HepG2 (cell line): ENCODE measurements around the gene PPIL6. TPM values are rescaled to one million over a fixed set of nuclear protein-coding genes. Genes with fewer than 3 reads are reported as not detected.

Experiments used
- ATAC-seq: fragments of 200-7000 bp; cut with Tn5 transposase; 3 replicates; pipeline ENCODE4 v1.9.1; 2020; ENCODE audit warnings: mild to moderate bottlenecking, moderate library complexity
- BruUV-seq: library from RNA; stranded (reverse); fragments of 400-500 nt; replicated peaks from 2 replicates; lab custom pipeline; 2021; lab: Mats Ljungman, UMichigan
- CTCF ChIA-PET: fragments of 300-600 bp; formaldehyde crosslinking; extraction: SDS; loops from one replicate; lab custom pipeline; 2021; ENCODE audit warnings: low total read pairs, inconsistent platforms, low intra/inter-chr PET ratio; lab: Yijun Ruan, JAX
- POLR2A ChIA-PET: fragments of 350-600 bp; sonication (Branson Sonifier 250); formaldehyde crosslinking; loops from one replicate; lab custom pipeline; 2020; ENCODE audit warnings: antibody characterized with exemption, inconsistent platforms; lab: Yijun Ruan, JAX
- DNase-seq: peaks from one replicate; pipeline ENCODE4 v3.0.0-alpha.2; 2015; ENCODE audit warnings: low spot score
- FAIRE-seq: peaks from 3 replicates; lab custom pipeline; 2011; peaks lifted over from hg19 to GRCh38; lab: Jason Lieb, UNC
- H2AFZ ChIP-seq: one replicate; pipeline ENCODE4 v1.6.1; 2011; ENCODE audit warnings: low read length, inconsistent platforms
- H3K27ac ChIP-seq: fragments of 300-600 bp; 3 replicates; pipeline ENCODE4 v1.8.0; 2011; ENCODE audit warnings: mixed run types, mild to moderate bottlenecking, mixed read lengths, low read length, inconsistent platforms; ENCODE audit not compliant: insufficient read depth; ENCODE audit errors: extremely low read length
- H3K27me3 ChIP-seq, 2 experiments: fragments of 200-600 bp in 1 of 2; 2 replicates in 1 of 2; 3 replicates in 1 of 2; pipeline versions ENCODE4 v1.6.0 to v1.8.0; 2011; ENCODE audit warnings: low read length in 2 of 2, mild to moderate bottlenecking in 2 of 2, moderate library complexity in 2 of 2, inconsistent platforms in 1 of 2; ENCODE audit not compliant: insufficient read depth in 2 of 2, control insufficient read depth in 1 of 2
- H3K36me3 ChIP-seq, 2 experiments: fragments of 200-600 bp in 1 of 2; replicated peaks in 1 of 2; 2 replicates in 1 of 2; 3 replicates in 1 of 2; pipeline versions ENCODE4 v1.5.1 to v1.8.0; 2011; ENCODE audit warnings: low read length in 2 of 2, inconsistent platforms in 1 of 2; ENCODE audit not compliant: insufficient read depth in 2 of 2, control insufficient read depth in 1 of 2
- H3K4me1 ChIP-seq: 2 replicates; pipeline ENCODE4 v1.5.1; 2012; ENCODE audit warnings: low read length, inconsistent platforms; ENCODE audit not compliant: insufficient read depth
- H3K4me2 ChIP-seq: 2 replicates; pipeline ENCODE4 v1.6.0; 2011; ENCODE audit warnings: low read depth, low read length, inconsistent platforms
- H3K4me3 ChIP-seq, 3 experiments: fragments of 200-600 bp in 1 of 3; sonication (generic), shearing (Covaris generic) in 1 of 3; replicated peaks in 1 of 3; 2 replicates each; pipeline ENCODE4 v1.5.1; 2011 to 2016; ENCODE audit warnings: low read length in 3 of 3, inconsistent platforms in 2 of 3, low read depth in 2 of 3, mild to moderate bottlenecking in 2 of 3, control low read depth in 1 of 3, mixed read lengths in 1 of 3; ENCODE audit not compliant: insufficient read depth in 1 of 3
- H3K79me2 ChIP-seq: one replicate; pipeline ENCODE4 v1.6.1; 2011; ENCODE audit warnings: low read length, inconsistent platforms; ENCODE audit not compliant: insufficient read depth
- H3K9ac ChIP-seq: 2 replicates; pipeline ENCODE4 v1.6.0; 2011; ENCODE audit warnings: mild to moderate bottlenecking, low read depth, low read length, inconsistent platforms; ENCODE audit not compliant: insufficient read depth
- H3K9me3 ChIP-seq: 2 replicates; pipeline ENCODE4 v1.5.1; 2012; ENCODE audit warnings: mild to moderate bottlenecking, low read length
- H4K20me1 ChIP-seq: 2 replicates; pipeline ENCODE4 v1.6.0; 2011; ENCODE audit warnings: inconsistent platforms, mild to moderate bottlenecking, low read length, moderate library complexity; ENCODE audit not compliant: insufficient read depth
- BCL6 ChIP-seq: IDR thresholded peaks from 2 replicates; pipeline ENCODE4 v1.6.1; 2016; ENCODE audit warnings: missing genetic modification reagents, missing compliant biosample characterization
- HNRNPH1 ChIP-seq: fragments of 200-400 bp; formaldehyde crosslinking; optimal IDR thresholded peaks from 2 replicates; pipeline ENCODE3; 2017; ENCODE audit warnings: mild to moderate bottlenecking, low read depth, low read length
- MATR3 ChIP-seq: sonication (generic); formaldehyde crosslinking; IDR thresholded peaks from 2 replicates; pipeline ENCODE4 v1.4.0; 2020; ENCODE audit warnings: missing genetic modification reagents
- NCOA2 ChIP-seq: sonication (generic); formaldehyde crosslinking; IDR thresholded peaks from 2 replicates; pipeline ENCODE4 v1.8.0; 2022; ENCODE audit warnings: inconsistent platforms
- RFX3 ChIP-seq: IDR thresholded peaks from 2 replicates; pipeline ENCODE4 v1.6.1; 2016; ENCODE audit warnings: missing biosample characterization, missing genetic modification reagents
- ZBTB25 ChIP-seq: IDR thresholded peaks from 2 replicates; pipeline ENCODE4 v1.6.1; 2018; ENCODE audit warnings: missing genetic modification reagents
- ZFX ChIP-seq: sonication (generic); formaldehyde crosslinking; IDR thresholded peaks from 2 replicates; pipeline ENCODE4 v1.4.0; 2020; ENCODE audit warnings: mild to moderate bottlenecking, low read depth, missing genetic modification reagents, moderate library complexity
- ZNF253 ChIP-seq: sonication (generic); formaldehyde crosslinking; IDR thresholded peaks from 2 replicates; pipeline ENCODE4 v1.8.0; 2022; ENCODE audit warnings: mild to moderate bottlenecking, missing genetic modification reagents, borderline replicate concordance
- ZNF737 ChIP-seq: sonication (generic); formaldehyde crosslinking; IDR thresholded peaks from 2 replicates; pipeline ENCODE4 v1.5.0; 2020; ENCODE audit warnings: missing genetic modification reagents, mild to moderate bottlenecking, borderline replicate concordance
- ZNF790 ChIP-seq: sonication (generic); formaldehyde crosslinking; IDR thresholded peaks from 2 replicates; pipeline ENCODE4 v1.8.0; 2022; ENCODE audit warnings: missing genetic modification reagents, mild to moderate bottlenecking, borderline replicate concordance
- WGBS: methylation state at CpG from one replicate; pipeline ENCODE4 v1.1.6; 2017; ENCODE audit warnings: low lambda C conversion rate; 5-methylcytosine and 5-hydroxymethylcytosine counted together
- in situ Hi-C: cut with HindIII; loops from 2 replicates; pipeline ENCODE4 v1.10.0; 2017; ENCODE audit warnings: low pct_unique_long_range_greater_than_20kb; ENCODE audit not compliant: extremely low pct_ligation_motif_present
- intact Hi-C: fragments of 100-400 bp; cut with micrococcal nuclease; formaldehyde crosslinking; loops from one replicate; pipeline ENCODE4 v1.10.0; 2022; ENCODE audit not compliant: unreplicated experiment
- polyA plus RNA-seq, 8 experiments: library from polyadenylated mRNA; depleted of rRNA in 3 of 8; stranded (reverse) in 7 of 8; unstranded in 1 of 8; fragments of >200 nt; fragmentation: Illumina TruSeq in 4 of 8; extraction: Trizol in 4 of 8; gene quantifications; 2 replicates each; pipeline versions ENCODE4 v1.2.1 to v1.2.3, GENCODE V29; 2011 to 2016; ENCODE audit warnings: low read depth in 4 of 8, missing spikeins in 1 of 8, mixed read lengths in 1 of 8; ENCODE audit not compliant: insufficient read depth in 1 of 8
- total RNA-seq, 5 experiments: library from RNA; depleted of rRNA; stranded (reverse); fragments of >200 nt; fragmentation: Illumina TruSeq; extraction: Trizol; gene quantifications; 2 replicates each; pipeline ENCODE4 v1.2.3, GENCODE V29; 2016; ENCODE audit warnings: low read depth in 1 of 5
- TF ChIP-seq, protein P1 (sequence below): sonication (generic); formaldehyde crosslinking; IDR thresholded peaks from 2 replicates; pipeline ENCODE4 v1.4.0; 2020; ENCODE audit warnings: missing genetic modification reagents, borderline replicate concordance
- TF ChIP-seq, protein P2 (sequence below): sonication (generic); formaldehyde crosslinking; IDR thresholded peaks from 2 replicates; pipeline ENCODE4 v1.5.0; 2020; ENCODE audit warnings: missing genetic modification reagents, mild to moderate bottlenecking, borderline replicate concordance

The PPIL6 gene
- total and polyA plus RNA-seq, 2 of the 13 experiments (the other 11 are each of a cell fraction or from before 2014, with no cell fraction given) = 0.22 to 0.46 TPM

GRCh38 chr6:109458774-109459531 lies 18.5 kb upstream of the PPIL6 start:
- Histone ChIP-seq H3K27me3 (no peaks in the 10 kb centered on the region), H4K20me1 (no peaks in the 10 kb centered on the region), H3K9ac (no peak overlapping the region), H3K36me3 (peaks cover 0 to 9% of the 10 kb centered on the region in 2 experiments; a peak in 2 of 5 replicates)
- TF ChIP-seq, protein P1, sequence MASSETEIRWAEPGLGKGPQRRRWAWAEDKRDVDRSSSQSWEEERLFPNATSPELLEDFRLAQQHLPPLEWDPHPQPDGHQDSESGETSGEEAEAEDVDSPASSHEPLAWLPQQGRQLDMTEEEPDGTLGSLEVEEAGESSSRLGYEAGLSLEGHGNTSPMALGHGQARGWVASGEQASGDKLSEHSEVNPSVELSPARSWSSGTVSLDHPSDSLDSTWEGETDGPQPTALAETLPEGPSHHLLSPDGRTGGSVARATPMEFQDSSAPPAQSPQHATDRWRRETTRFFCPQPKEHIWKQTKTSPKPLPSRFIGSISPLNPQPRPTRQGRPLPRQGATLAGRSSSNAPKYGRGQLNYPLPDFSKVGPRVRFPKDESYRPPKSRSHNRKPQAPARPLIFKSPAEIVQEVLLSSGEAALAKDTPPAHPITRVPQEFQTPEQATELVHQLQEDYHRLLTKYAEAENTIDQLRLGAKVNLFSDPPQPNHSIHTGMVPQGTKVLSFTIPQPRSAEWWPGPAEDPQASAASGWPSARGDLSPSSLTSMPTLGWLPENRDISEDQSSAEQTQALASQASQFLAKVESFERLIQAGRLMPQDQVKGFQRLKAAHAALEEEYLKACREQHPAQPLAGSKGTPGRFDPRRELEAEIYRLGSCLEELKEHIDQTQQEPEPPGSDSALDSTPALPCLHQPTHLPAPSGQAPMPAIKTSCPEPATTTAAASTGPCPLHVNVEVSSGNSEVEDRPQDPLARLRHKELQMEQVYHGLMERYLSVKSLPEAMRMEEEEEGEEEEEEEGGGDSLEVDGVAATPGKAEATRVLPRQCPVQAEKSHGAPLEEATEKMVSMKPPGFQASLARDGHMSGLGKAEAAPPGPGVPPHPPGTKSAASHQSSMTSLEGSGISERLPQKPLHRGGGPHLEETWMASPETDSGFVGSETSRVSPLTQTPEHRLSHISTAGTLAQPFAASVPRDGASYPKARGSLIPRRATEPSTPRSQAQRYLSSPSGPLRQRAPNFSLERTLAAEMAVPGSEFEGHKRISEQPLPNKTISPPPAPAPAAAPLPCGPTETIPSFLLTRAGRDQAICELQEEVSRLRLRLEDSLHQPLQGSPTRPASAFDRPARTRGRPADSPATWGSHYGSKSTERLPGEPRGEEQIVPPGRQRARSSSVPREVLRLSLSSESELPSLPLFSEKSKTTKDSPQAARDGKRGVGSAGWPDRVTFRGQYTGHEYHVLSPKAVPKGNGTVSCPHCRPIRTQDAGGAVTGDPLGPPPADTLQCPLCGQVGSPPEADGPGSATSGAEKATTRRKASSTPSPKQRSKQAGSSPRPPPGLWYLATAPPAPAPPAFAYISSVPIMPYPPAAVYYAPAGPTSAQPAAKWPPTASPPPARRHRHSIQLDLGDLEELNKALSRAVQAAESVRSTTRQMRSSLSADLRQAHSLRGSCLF = no peak
- TF ChIP-seq ZNF253 (no peak), ZFX (CRISPR knock-in tag) (no peak), RFX3 (CRISPR knock-in tag) (no peak), HNRNPH1 (no peak), ZNF737 (CRISPR knock-in tag) (no peak), NCOA2 (CRISPR knock-in tag) (no peak), BCL6 (CRISPR knock-in tag) (no peak), ZNF790 (CRISPR knock-in tag) (no peak), MATR3 (CRISPR knock-in tag) (no peak), ZBTB25 (CRISPR knock-in tag) (no peak)
- TF ChIP-seq, protein P2, sequence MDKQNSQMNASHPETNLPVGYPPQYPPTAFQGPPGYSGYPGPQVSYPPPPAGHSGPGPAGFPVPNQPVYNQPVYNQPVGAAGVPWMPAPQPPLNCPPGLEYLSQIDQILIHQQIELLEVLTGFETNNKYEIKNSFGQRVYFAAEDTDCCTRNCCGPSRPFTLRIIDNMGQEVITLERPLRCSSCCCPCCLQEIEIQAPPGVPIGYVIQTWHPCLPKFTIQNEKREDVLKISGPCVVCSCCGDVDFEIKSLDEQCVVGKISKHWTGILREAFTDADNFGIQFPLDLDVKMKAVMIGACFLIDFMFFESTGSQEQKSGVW (CRISPR knock-in tag) = no peak
- TF ChIP-seq, all 625 proteins: peak for 0
- no peak for FAIRE-seq
- Histone ChIP-seq H3K79me2 (no peaks in the 10 kb centered on the region), H3K4me2 (no peak overlapping the region), H3K4me3 (no peak overlapping the region), H3K27ac (no peak overlapping the region), H3K4me1 (peaks cover 20% of the 10 kb centered on the region), H2AFZ (no peak overlapping the region), H3K9me3 (no peaks in the 10 kb centered on the region)
- BruUV-seq = no TSS peak
- ChIA-PET CTCF (no interaction called here), POLR2A (interaction anchor here (1.3 kb wide), 1 partner anchor 21 kb away, joined by 3 read pairs; no protein-coding TSS in a partner anchor)
- intact Hi-C loops (loop anchor here (5.0 kb wide), 1 partner anchor 272 kb away; no protein-coding TSS in a partner anchor), in situ Hi-C loops (no loop called here)
- ATAC-seq = no peak
- DNase-seq = no peak
- WGBS = 94% methylated on average over 5 of the region's 5 CpGs
